Prostate gland (tissue), 2 donors: ENCODE data around the gene TIMP3.

ENCODE experiments used
- CTCF ChIP-seq, 4 experiments: fragments of 200-600 bp in 2 of 4; fragments of 450-650 bp in 2 of 4; sonication (generic) in 2 of 4; IDR thresholded peaks; 1 replicate in 3 of 4; 2 replicates in 1 of 4; pipeline ENCODE4 v1.5.1; 2016 to 2019; ENCODE audit warnings: antibody characterized with exemption in 4 of 4, mild to moderate bottlenecking in 2 of 4, moderate library complexity in 2 of 4
- POLR2A ChIP-seq: fragments of 450-650 bp; IDR thresholded peaks from one replicate; pipeline ENCODE4 v1.6.1; 2016; ENCODE audit warnings: antibody characterized with exemption, mild to moderate bottlenecking
- POLR2AphosphoS5 ChIP-seq: sonication (generic); formaldehyde crosslinking; IDR thresholded peaks from one replicate; pipeline ENCODE4 v1.6.1; 2017; ENCODE audit warnings: antibody characterized with exemption

GRCh38 chr22:32837142-32837541, 35.6 kb downstream of the TIMP3 start:
- TF ChIP-seq POLR2AphosphoS5 (no peak), CTCF (IDR thresholded peaks at IDR 0.05) (no peak), POLR2A (no peak)
